ENCODE results near the gene CNOT3. TPM values are rescaled to one million over a fixed set of nuclear protein-coding genes. Genes with fewer than 3 reads are reported as not detected.

Gene CNOT3
- total RNA-seq, 1 experiment from 2014 or later = 7.7 TPM

- no peak for DNase-seq (ENCODE audit: low read depth, low spot score)
- in situ Hi-C loops (cut with HindIII; ENCODE audit: low pct_unique_long_range_greater_than_20kb, low sequenced_read_pairs) = no loop called here
Measured at GRCh38 chr19:54197121-54197520, 59.6 kb downstream of the CNOT3 start.

GRCh38 chr19:54199401-54199800 is 61.8 kb downstream of the CNOT3 start:
- in situ Hi-C loops (cut with HindIII; ENCODE audit: low pct_unique_long_range_greater_than_20kb, low sequenced_read_pairs) = no loop called here
- DNase-seq (ENCODE audit: low read depth, low spot score) = no peak

GRCh38 chr19:54201172-54201701 is 63.7 kb downstream of the CNOT3 start:
- no peak for DNase-seq (ENCODE audit: low read depth, low spot score)
- in situ Hi-C loops (cut with HindIII; ENCODE audit: low pct_unique_long_range_greater_than_20kb, low sequenced_read_pairs) = no loop called here

- no peak for DNase-seq (ENCODE audit: low read depth, low spot score)
- in situ Hi-C loops (cut with HindIII; ENCODE audit: low pct_unique_long_range_greater_than_20kb, low sequenced_read_pairs) = no loop called here
Measured at GRCh38 chr19:54201980-54202379, 64.4 kb downstream of the CNOT3 start.

GRCh38 chr19:54203151-54203611 is 65.6 kb downstream of the CNOT3 start:
- no peak for DNase-seq (ENCODE audit: low read depth, low spot score)
- in situ Hi-C loops (cut with HindIII; ENCODE audit: low pct_unique_long_range_greater_than_20kb, low sequenced_read_pairs) = no loop called here

- in situ Hi-C loops (cut with HindIII; ENCODE audit: low pct_unique_long_range_greater_than_20kb, low sequenced_read_pairs) = no loop called here
- DNase-seq (ENCODE audit: low read depth, low spot score) = no peak
Measured at GRCh38 chr19:54204767-54205468, 67.4 kb downstream of the CNOT3 start.

Other genes starting within 250 kb of the CNOT3 start
- gene CACNG7, start 228.5 kb upstream of the CNOT3 start, total RNA-seq (2014; rRNA removed; shearing (Covaris generic)) = not detected in 2 replicates
- not detected in 2 replicates for gene CACNG8, start 174.8 kb upstream of the CNOT3 start, total RNA-seq (2014; rRNA removed; shearing (Covaris generic))
- not detected in 2 replicates for gene CACNG6, start 146.1 kb upstream of the CNOT3 start, total RNA-seq (2014; rRNA removed; shearing (Covaris generic))
- gene VSTM1, start 73.9 kb upstream of the CNOT3 start, total RNA-seq (2014; rRNA removed; shearing (Covaris generic)) = not detected in 2 replicates
- gene TARM1, start 56.4 kb upstream of the CNOT3 start, total RNA-seq (2014; rRNA removed; shearing (Covaris generic)) = not detected in 2 replicates
- not detected in 2 replicates for gene OSCAR, start 37.0 kb upstream of the CNOT3 start, total RNA-seq (2014; rRNA removed; shearing (Covaris generic))
- 43.1 and 48.5 TPM in 2 replicates for gene NDUFA3, start 34.9 kb upstream of the CNOT3 start, total RNA-seq (2014; rRNA removed; shearing (Covaris generic))
- 33.4 and 39.5 TPM in 2 replicates for gene TFPT, start 22.1 kb upstream of the CNOT3 start, total RNA-seq (2014; rRNA removed; shearing (Covaris generic))
- gene PRPF31, start 22.0 kb upstream of the CNOT3 start, total RNA-seq (2014; rRNA removed; shearing (Covaris generic)) = 49.4 and 62.4 TPM in 2 replicates
- 10.6 and 10.8 TPM in 2 replicates for gene LENG1, start 22.0 kb downstream of the CNOT3 start, total RNA-seq (2014; rRNA removed; shearing (Covaris generic))
- gene TMC4, start 35.4 kb downstream of the CNOT3 start, total RNA-seq (2014; rRNA removed; shearing (Covaris generic)) = not detected in 2 replicates
- 32.8 and 33.6 TPM in 2 replicates for gene MBOAT7, start 51.8 kb downstream of the CNOT3 start, total RNA-seq (2014; rRNA removed; shearing (Covaris generic))
- 46.1 and 49.0 TPM in 2 replicates for gene TSEN34, start 53.5 kb downstream of the CNOT3 start, total RNA-seq (2014; rRNA removed; shearing (Covaris generic))
- gene RPS9, start 63.1 kb downstream of the CNOT3 start, total RNA-seq (2014; rRNA removed; shearing (Covaris generic)) = 2,354 and 2,678 TPM in 2 replicates
- gene LILRB3, start 85.2 kb downstream of the CNOT3 start, total RNA-seq (2014; rRNA removed; shearing (Covaris generic)) = 1.1 TPM in 1 of 2 replicates, not detected in the other
- 0.16 TPM in 1 of 2 replicates, not detected in the other for gene LILRA6, start 105.0 kb downstream of the CNOT3 start, total RNA-seq (2014; rRNA removed; shearing (Covaris generic))
- gene LILRB5, start 119.5 kb downstream of the CNOT3 start, total RNA-seq (2014; rRNA removed; shearing (Covaris generic)) = not detected in 2 replicates
- not detected in 2 replicates for gene LILRB2, start 143.3 kb downstream of the CNOT3 start, total RNA-seq (2014; rRNA removed; shearing (Covaris generic))
- not detected in 2 replicates for gene LILRA5, start 175.4 kb downstream of the CNOT3 start, total RNA-seq (2014; rRNA removed; shearing (Covaris generic))
- not detected in 2 replicates for gene LILRA4, start 201.4 kb downstream of the CNOT3 start, total RNA-seq (2014; rRNA removed; shearing (Covaris generic))
- gene LAIR1, start 227.2 kb downstream of the CNOT3 start, total RNA-seq (2014; rRNA removed; shearing (Covaris generic)) = not detected in 2 replicates

Data from SK-MEL-5 (cell line).